T-helper 1 cell treated with Interleukin-12 subunit alpha and Interleukin-12 subunit beta and Interleukin-4 antibody, amounts not matched to agents 30 μg/mL and 1 μg/mL, for 36 hours (primary cell): ENCODE data around the gene SCAPER.
A peak's percentile ranks its signal among the peaks of the same experiment; 100 is the strongest.

Experiments
- H3K27ac Mint-ChIP-seq: one replicate; pipeline ENCODE4 v1.8.0; 2021; ENCODE audit warnings: mild to moderate bottlenecking, mixed read lengths
- H3K27me3 Mint-ChIP-seq: one replicate; pipeline ENCODE4 v1.8.0; 2021; ENCODE audit warnings: low read depth, mixed read lengths
- H3K36me3 Mint-ChIP-seq: one replicate; pipeline ENCODE4 v1.8.0; 2021; ENCODE audit warnings: low read depth, mixed read lengths
- H3K4me1 Mint-ChIP-seq: one replicate; pipeline ENCODE4 v1.8.0; 2021; ENCODE audit warnings: low read depth, mixed read lengths
- H3K4me3 Mint-ChIP-seq: one replicate; pipeline ENCODE4 v1.8.0; 2021; ENCODE audit warnings: mild to moderate bottlenecking, moderate library complexity, mixed read lengths
- H3K9me3 Mint-ChIP-seq: one replicate; pipeline ENCODE4 v1.8.0; 2021; ENCODE audit warnings: mixed read lengths

SCAPER gene

GRCh38 chr15:76342058-76342381, 563.1 kb downstream of the SCAPER start:
- peaks cover 16% of the 10 kb centered on the region for H3K36me3 Mint-ChIP-seq
- H3K4me1 Mint-ChIP-seq = peaks cover 38% of the 10 kb centered on the region
- H3K27ac Mint-ChIP-seq = peak overlapping the region; percentile 59
- peak overlapping the region; percentile 40 for H3K4me3 Mint-ChIP-seq
- H3K9me3 Mint-ChIP-seq = no peaks in the 10 kb centered on the region
- H3K27me3 Mint-ChIP-seq = peaks cover 78% of the 10 kb centered on the region

GRCh38 chr15:76341366-76342057, 563.6 kb downstream of the SCAPER start:
- H3K27ac Mint-ChIP-seq = peak overlapping the region; percentile 59
- H3K27me3 Mint-ChIP-seq = peaks cover 80% of the 10 kb centered on the region
- no peaks in the 10 kb centered on the region for H3K9me3 Mint-ChIP-seq
- peak overlapping the region; percentile 40 for H3K4me3 Mint-ChIP-seq
- peaks cover 43% of the 10 kb centered on the region for H3K4me1 Mint-ChIP-seq
- peaks cover 16% of the 10 kb centered on the region for H3K36me3 Mint-ChIP-seq

DNA sequence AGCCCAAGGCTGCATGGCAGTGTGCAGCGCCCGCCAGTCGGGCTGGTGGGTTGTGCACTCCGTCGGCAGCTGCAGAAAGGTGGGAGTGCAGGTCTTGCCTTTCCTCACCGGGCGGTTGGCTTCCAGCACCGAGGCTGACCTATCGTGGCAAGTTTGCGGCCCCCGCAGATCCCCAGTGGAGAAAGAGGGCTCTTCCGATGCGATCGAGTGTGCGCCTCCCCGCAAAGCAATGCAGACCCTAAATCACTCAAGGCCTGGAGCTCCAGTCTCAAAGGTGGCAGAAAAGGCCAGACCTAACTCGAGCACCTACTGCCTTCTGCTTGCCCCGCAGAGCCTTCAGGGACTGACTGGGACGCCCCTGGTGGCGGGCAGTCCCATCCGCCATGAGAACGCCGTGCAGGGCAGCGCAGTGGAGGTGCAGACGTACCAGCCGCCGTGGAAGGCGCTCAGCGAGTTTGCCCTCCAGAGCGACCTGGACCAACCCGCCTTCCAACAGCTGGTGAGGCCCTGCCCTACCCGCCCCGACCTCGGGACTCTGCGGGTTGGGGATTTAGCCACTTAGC, 564.3 kb downstream of the SCAPER start:
- peaks cover 16% of the 10 kb centered on the region for H3K36me3 Mint-ChIP-seq
- peak overlapping the region; percentile 81 for H3K4me3 Mint-ChIP-seq
- H3K27ac Mint-ChIP-seq = no peak overlapping the region
- peaks cover 44% of the 10 kb centered on the region for H3K4me1 Mint-ChIP-seq
- no peaks in the 10 kb centered on the region for H3K9me3 Mint-ChIP-seq
- peaks cover 80% of the 10 kb centered on the region for H3K27me3 Mint-ChIP-seq

DNA sequence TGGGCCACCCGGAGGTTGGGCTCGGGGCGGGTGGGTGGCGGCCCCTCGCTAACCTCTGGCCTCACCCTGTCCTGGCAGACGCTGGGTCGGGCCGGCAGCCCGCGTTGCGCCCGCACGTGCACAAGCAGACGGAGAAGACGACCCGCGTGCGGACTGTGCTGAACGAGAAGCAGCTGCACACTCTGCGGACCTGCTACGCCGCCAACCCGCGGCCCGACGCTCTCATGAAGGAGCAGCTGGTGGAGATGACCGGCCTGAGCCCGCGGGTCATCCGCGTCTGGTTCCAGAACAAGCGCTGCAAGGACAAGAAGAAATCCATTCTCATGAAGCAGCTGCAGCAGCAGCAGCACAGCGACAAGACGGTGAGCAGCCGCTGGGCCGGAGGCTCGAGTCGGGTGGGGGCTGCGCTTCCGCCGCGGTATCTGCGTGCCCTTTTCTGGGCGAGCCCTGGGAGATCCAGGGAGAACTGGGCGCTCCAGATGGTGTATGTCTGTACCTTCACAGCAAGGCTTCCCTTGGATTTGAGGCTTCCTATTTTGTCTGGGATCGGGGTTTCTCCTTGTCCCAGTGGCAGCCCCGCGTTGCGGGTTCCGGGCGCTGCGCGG, 564.8 kb downstream of the SCAPER start:
- Mint-ChIP-seq H3K27me3 (peaks cover 79% of the 10 kb centered on the region), H3K27ac (no peak overlapping the region), H3K36me3 (peaks cover 12% of the 10 kb centered on the region), H3K4me1 (peaks cover 44% of the 10 kb centered on the region), H3K9me3 (no peaks in the 10 kb centered on the region), H3K4me3 (peak overlapping the region; percentile 81)

DNA sequence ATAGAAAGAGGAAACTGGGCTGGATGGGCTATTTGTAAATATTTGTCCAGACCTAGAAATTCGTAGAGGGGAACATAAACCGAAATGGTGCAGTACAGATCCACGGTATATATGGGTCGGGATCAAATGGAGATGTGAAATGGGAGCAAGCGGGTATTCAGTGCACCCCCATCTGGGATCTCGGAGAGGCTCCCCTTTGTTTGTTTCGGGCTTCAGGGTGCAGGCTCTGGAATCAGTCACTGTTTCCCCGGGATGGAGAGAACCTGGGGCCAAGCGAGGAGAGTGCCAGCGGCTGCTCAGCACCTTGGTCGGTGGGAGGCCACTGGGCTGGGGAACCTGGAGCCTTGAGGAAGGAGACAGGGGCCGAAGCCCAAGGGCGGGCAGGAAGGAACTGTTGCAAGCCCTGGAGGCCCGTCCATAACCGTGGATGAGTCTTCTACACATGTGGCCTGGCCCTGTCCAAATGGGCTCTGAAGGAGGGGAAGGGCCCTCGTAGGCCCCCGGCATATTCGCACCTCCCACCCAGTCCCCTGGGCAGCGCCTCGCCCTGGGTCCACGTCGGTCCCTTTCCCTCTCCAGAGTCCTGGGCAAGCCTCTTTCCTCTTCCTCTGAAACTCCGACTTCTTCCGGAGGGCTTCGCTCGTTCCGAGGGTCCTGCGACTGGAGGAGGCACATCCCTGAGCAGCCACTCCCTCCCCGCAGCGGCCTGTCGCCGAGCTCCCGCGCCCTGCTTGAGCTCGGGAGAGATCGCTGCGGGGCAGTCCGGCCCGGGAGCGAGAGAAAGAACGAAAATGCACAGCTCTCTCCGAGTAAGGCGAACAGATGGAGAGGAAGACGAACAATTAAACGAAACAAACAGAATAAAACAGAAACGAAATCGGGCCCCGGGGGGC, 565.6 kb downstream of the SCAPER start:
- no peak overlapping the region for H3K27ac Mint-ChIP-seq

DNA sequence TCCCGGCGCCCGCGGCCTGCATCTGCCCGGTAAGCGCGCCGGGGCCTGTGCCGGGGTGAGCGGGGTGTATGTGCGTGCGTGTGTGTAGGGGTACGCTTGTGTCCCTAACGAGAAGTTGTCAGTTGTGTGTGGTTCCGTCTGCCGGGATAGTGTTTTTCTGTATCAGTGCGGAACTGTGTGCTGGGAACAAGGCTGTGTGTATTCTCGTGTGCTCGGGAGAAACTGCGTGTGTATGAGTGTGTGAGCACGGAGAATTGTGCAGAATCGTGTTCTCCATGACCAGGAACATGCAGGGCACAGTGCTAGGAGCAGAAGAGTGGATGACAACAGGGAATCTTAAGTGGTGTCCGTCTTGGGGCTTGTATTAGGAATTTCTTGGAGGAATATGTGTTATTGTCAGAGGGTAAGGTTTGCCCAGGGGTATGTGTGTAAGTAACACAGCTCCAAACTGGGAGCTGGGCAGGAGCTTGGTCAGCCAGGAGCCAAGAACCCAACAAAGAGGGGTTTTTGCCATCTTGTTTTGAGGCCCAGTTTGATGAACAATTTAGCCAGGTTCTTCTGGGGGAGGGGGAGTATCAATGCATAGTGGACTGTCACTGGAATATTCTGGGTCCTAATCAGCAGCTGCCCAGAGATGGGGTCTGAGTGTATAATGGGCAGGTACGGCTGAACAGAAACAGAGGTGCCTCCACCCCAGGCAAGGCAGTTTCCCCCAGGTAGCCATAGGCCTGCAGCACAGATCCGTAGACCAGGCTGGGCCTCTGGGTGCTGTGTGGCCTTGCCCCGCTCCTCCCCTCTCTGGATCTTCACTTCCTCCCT, 566.4 kb downstream of the SCAPER start:
- H3K27ac Mint-ChIP-seq = peak overlapping the region; percentile 24
- H3K4me1 Mint-ChIP-seq = peaks cover 48% of the 10 kb centered on the region
- peaks cover 67% of the 10 kb centered on the region for H3K27me3 Mint-ChIP-seq
- peaks cover 12% of the 10 kb centered on the region for H3K36me3 Mint-ChIP-seq
- H3K4me3 Mint-ChIP-seq = peak overlapping the region; percentile 74
- no peaks in the 10 kb centered on the region for H3K9me3 Mint-ChIP-seq

More for the DNA sequence above, 565.6 kb downstream of the SCAPER start:
- peaks cover 45% of the 10 kb centered on the region for H3K4me1 Mint-ChIP-seq
- peak overlapping the region; percentile 81 for H3K4me3 Mint-ChIP-seq
- H3K9me3 Mint-ChIP-seq = no peaks in the 10 kb centered on the region
- peaks cover 12% of the 10 kb centered on the region for H3K36me3 Mint-ChIP-seq
- H3K27me3 Mint-ChIP-seq = peaks cover 71% of the 10 kb centered on the region

- H3K27ac Mint-ChIP-seq = no peak overlapping the region
- peaks cover 12% of the 10 kb centered on the region for H3K36me3 Mint-ChIP-seq
- H3K4me3 Mint-ChIP-seq = peak overlapping the region; percentile 88
- no peaks in the 10 kb centered on the region for H3K9me3 Mint-ChIP-seq
- H3K4me1 Mint-ChIP-seq = peaks cover 48% of the 10 kb centered on the region
- peaks cover 60% of the 10 kb centered on the region for H3K27me3 Mint-ChIP-seq
Measured at GRCh38 chr15:76337696-76338485, 567.2 kb downstream of the SCAPER start.

DNA sequence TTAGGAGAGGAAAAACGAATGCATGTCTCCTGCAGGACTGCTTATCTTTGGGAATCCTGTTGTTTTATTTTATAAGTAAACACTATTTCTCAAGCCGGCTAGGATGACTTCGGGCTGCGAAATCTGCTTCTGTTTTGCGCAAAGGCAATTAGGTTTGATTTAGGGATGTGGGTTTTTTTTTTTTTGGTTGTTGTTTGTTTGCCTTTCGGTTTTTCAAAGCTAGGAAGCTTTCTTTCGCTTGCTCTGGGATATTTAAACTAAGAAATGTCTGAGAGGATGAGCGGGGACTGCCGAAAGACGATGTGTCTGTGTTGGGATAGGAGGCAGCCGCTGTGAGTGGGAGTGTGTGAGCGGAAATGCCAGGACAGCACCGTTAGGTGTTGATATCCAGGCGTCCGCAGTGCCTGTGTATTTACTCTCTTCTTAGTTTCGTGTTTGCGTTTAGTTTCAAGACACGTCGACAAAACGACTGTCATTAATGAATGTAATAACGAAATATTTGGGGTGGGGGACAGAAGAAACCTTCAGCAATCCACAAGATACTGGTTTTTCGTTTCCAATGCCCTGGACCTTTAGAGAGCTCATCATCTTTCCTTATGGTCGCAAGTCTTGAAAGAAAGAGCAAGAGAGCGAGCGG, 568.0 kb downstream of the SCAPER start:
- Mint-ChIP-seq H3K4me1 (peaks cover 48% of the 10 kb centered on the region), H3K27ac (peak overlapping the region; percentile 81), H3K27me3 (peaks cover 59% of the 10 kb centered on the region)

GRCh38 chr15:76336254-76337058, 568.7 kb downstream of the SCAPER start, which contains the start of gene ISL2:
Gene ISL2, plus strand, starts transcription at chr15:76336773. Its CDS starts 111 bp downstream, at chr15:76336884.
- H3K27me3 Mint-ChIP-seq = peaks cover 52% of the 10 kb centered on the region
- peak within 1 kb of the TSS; percentile 88 for H3K4me3 Mint-ChIP-seq
- peaks cover 12% of the 10 kb centered on the region for H3K36me3 Mint-ChIP-seq
- peaks cover 43% of the 10 kb centered on the region for H3K4me1 Mint-ChIP-seq
- peak within 1 kb of the TSS; percentile 83 for H3K27ac Mint-ChIP-seq
- H3K9me3 Mint-ChIP-seq = no peaks in the 10 kb centered on the region

More for the DNA sequence above, 568.0 kb downstream of the SCAPER start:
- Mint-ChIP-seq H3K36me3 (peaks cover 12% of the 10 kb centered on the region), H3K4me3 (peak overlapping the region; percentile 88), H3K9me3 (no peaks in the 10 kb centered on the region)

DNA sequence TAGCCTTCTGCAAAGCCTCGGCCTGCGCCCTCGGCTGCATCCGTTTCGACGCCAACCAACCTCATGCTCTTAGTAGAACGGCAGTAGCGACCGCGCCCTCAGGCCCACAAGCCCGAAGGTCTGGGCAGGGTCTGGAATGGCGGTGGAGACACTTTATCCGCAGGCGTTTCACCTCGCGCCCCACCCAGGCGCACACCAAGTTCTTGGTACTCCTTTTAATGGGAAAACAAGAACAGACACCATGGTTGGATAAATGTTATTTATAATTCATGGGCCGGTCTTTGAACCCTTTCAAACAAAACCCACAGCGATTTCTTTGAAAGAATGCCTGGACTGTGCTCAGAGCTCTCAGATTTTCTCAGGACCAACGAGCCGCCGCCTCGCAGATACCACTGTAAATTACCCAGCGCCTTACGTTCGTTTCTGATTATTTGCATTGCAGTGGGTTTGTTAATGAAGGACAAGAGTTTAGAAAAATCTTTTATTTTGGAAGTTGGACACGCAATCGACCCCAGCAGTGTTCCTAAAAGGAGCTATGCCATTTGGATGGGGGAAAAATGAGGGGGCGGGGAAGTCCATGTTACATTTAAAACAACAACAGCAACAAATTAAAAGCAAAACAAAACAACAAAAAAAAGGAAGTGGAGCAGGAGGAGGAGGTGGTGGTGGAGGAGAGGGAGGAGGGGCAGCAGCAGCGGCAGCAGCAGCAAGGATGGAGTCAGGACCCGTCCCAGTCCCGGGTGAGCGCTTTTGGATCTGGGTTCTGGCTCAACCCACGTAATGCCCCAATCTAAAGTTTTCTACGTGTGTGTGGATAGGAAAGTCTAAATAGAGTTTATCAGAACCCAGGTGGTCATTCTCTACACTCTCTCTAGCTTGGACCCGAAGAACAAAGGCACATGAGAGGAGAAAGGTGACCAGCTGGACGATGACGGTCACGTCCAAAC, 569.6 kb downstream of the SCAPER start:
- H3K4me1 Mint-ChIP-seq = peaks cover 41% of the 10 kb centered on the region
- H3K27ac Mint-ChIP-seq = peak overlapping the region; percentile 83
- peak overlapping the region; percentile 88 for H3K4me3 Mint-ChIP-seq
- H3K9me3 Mint-ChIP-seq = no peaks in the 10 kb centered on the region
- peaks cover 51% of the 10 kb centered on the region for H3K27me3 Mint-ChIP-seq
- H3K36me3 Mint-ChIP-seq = peaks cover 12% of the 10 kb centered on the region

- peak overlapping the region; percentile 88 for H3K4me3 Mint-ChIP-seq
Measured at GRCh38 chr15:76334438-76335306, 570.5 kb downstream of the SCAPER start.

More at GRCh38 chr15:76334438-76335306, 570.5 kb downstream of the SCAPER start:
- H3K9me3 Mint-ChIP-seq = no peaks in the 10 kb centered on the region
- peaks cover 10% of the 10 kb centered on the region for H3K36me3 Mint-ChIP-seq
- peaks cover 34% of the 10 kb centered on the region for H3K4me1 Mint-ChIP-seq
- H3K27ac Mint-ChIP-seq = peak overlapping the region; percentile 18
- peaks cover 50% of the 10 kb centered on the region for H3K27me3 Mint-ChIP-seq
